GM10266 (cell line): Measurements from ENCODE around the gene CRIM1.

ENCODE experiments used
- DNase-seq: peaks from one replicate; pipeline ENCODE4 v3.0.0; 2012; ENCODE audit errors: extremely low spot score
- TF ChIP-seq, protein P1 (sequence below): IDR thresholded peaks from 2 replicates; pipeline ENCODE4 v1.5.1; 2012; ENCODE audit warnings: mild to moderate bottlenecking, low read depth; ENCODE audit not compliant: control insufficient read depth, insufficient read depth; ENCODE audit errors: missing control alignments

CRIM1 gene

DNA sequence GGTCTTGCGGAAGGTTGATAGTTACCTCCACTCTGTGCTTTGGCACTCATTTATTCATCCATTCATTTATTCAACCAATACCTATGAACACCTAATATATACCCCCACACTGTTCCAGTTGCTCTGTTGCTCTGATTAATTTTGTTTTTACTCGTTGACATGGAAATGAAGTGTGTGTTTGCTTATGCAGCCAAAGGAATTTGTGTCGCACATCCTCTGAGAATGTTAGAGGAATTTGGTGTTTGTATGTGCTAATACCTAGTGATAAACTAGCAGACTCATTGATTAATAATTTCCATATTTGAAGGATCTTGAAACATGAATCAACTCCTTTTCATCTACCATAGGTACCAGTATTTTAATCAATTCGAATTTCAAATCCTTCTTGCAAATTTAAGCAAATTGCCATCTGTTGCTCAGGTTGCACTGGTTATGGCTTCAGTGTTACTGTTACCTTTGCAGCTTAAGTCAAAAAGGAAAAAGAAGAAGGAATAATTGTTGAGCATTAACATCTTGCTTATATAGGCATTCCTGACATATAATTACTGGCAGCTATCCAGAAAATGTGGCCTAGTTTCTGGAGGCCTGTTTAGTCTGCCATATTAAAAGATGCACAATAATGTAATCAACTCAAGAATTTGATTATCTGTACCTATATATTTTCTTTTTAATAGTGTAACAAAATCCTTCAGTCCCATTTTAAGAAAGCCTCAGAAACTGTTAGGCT, 25.7 kb upstream of the CRIM1 start:
- no peak for DNase-seq

DNA sequence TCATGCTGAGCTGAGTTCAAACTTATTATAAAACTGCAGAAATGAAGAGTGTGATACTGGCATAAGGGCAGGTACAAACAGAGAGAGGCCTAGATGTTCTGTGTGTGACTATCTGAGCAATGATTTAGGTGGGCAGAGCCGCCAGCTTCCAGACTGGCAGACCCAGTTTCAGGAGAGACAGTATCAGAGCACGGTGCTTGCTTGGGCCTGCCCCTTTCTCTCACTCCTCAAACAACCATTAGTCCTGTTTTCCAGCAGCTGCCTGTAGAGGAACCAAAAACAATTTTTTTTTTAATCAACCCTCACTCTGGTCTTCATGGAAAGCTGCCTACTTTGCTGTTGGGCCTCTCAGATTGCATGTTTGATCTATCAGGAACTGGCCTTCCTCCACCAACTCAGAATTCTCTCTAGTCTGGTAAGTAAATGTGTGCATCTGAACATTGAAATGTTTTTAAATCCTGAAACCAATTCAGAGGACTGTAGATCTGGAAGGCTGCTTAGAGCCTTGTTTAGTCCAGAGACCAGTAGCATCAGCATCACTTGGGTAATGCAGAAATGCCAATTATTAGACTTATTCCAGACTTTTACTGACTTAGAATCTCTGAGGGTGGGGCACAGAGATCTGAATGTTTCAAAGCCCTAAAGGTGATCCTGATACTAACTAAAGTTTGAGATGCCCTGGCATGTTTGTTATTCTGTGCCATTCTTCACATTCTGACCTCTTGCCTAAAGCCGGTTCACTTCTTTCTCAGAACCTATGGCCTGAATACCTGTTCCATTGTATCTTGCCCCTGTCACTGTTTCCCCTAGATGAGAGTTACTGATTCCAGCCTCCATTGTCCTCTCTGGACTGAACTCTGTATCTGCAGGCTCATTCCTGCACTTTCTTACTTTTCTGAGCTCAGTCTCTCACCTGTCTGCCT, 24.8 kb upstream of the CRIM1 start:
- TF ChIP-seq, protein P1, sequence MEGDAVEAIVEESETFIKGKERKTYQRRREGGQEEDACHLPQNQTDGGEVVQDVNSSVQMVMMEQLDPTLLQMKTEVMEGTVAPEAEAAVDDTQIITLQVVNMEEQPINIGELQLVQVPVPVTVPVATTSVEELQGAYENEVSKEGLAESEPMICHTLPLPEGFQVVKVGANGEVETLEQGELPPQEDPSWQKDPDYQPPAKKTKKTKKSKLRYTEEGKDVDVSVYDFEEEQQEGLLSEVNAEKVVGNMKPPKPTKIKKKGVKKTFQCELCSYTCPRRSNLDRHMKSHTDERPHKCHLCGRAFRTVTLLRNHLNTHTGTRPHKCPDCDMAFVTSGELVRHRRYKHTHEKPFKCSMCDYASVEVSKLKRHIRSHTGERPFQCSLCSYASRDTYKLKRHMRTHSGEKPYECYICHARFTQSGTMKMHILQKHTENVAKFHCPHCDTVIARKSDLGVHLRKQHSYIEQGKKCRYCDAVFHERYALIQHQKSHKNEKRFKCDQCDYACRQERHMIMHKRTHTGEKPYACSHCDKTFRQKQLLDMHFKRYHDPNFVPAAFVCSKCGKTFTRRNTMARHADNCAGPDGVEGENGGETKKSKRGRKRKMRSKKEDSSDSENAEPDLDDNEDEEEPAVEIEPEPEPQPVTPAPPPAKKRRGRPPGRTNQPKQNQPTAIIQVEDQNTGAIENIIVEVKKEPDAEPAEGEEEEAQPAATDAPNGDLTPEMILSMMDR = no peak
- no peak for DNase-seq

More for the DNA sequence above, 25.7 kb upstream of the CRIM1 start:
- TF ChIP-seq, protein P1 = no peak

DNA sequence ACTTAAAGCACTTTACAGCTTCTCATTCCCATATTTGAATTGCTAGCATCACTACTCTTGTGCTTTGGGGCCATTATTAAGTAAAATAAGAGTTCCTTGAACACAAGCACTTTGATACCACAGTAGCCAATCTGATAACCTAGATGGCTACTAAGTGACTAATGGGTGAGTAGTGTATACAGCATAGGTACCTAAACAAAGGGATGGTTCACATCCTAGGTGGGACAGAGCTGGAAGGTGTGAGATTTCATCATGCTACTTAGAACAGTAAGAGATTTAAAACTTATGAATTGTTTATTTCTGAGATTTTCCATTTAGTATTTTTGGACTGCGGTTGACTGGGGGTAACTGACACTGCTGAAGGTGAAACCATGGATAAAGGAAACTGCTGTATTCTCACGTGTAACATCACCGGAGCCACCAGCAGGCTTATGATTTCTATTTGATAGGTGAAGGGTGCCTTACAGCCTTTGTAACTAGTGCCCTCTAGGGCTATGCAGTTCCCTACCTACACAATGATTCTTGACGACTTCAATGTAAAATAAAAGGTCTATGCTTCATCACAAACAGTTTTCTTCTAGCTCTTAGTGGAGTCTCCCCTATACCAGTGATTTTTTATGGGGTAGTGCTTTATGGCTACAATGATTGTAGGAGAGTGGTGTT, 22.1 kb upstream of the CRIM1 start:
- no peak for DNase-seq
- TF ChIP-seq, protein P1 = peak; percentile 31

DNA sequence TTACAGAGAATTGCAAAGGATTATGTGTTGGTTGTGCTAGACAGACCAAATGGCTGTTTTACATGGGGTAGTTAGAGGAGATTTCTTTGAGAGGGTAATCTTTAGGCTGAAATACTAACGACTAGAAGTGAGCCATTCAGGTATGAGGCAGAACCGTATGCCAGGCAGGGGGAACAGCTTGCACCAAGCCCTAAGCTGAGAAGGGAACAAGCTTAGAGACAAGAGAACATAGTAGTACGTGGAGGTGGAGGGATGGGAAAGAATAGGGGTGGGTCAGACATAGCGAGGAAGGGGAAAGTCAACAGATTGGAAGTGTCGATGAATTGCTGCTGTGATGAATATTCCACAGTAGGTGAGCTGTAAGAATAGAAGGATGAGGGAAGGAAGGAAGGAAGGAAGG, 20.0 kb upstream of the CRIM1 start:
- TF ChIP-seq, protein P1 = no peak
- no peak for DNase-seq

DNA sequence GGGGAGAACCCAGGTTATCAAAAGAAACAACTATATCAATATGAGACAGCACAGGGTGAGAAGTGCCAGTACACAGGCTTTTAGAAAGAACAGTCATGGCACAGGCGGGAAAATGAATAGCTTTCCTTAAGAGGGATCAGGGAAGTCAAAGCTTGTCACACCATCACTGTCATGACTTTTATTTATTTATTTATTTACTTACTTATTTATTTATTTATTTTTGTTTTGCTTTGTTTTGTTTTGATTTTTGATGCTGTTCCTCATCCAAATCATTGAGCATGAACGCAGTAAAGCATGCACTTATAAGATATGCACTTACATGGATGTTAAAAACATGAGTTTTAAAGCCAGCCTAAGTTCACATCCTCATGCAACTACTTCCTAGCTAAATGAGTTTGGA, 19.3 kb upstream of the CRIM1 start:
- DNase-seq = no peak
- TF ChIP-seq, protein P1 = no peak

DNA sequence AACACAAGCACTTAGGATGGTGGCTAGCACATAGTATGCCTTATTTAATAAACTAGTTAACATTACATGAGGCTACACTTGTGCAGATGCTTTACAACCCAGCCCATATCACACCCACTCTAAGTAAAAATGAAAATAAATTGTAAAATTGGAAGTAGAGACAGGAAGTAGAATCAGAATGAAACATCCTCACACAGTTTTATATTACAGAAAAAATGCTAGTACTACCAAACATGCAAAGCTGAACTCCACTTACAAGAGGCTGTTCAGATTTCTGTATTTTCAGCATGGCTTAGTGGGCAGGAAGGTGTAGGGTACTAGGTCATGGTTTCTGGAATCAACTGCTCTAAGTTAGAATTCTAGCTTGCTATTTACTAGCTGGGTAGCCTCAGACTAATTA, 18.2 kb upstream of the CRIM1 start:
- no peak for DNase-seq
- TF ChIP-seq, protein P1 = no peak
